Progenitor cell of endocrine pancreas (in vitro differentiated cells): ENCODE data around the gene PDE6C. TPM values are rescaled to one million over a fixed set of nuclear protein-coding genes. Genes with fewer than 3 reads are reported as not detected.
"Not testable (repeated sequence)": the region's sequence is repeated elsewhere in the genome, so short reads cannot be mapped to it uniquely, and the experiment has no call there.

Source experiments
- DNase-seq: peaks from one replicate; pipeline ENCODE4 v3.0.0; 2021; ENCODE audit warnings: low spot score; ENCODE audit not compliant: unreplicated experiment
- H3K27ac Mint-ChIP-seq: 2 replicates; pipeline ENCODE4 v1.8.0; 2021; ENCODE audit warnings: mild to moderate bottlenecking, moderate library complexity, mixed read lengths
- H3K27me3 Mint-ChIP-seq: 2 replicates; pipeline ENCODE4 v1.8.0; 2021; ENCODE audit warnings: mixed read lengths
- H3K36me3 Mint-ChIP-seq: 2 replicates; pipeline ENCODE4 v1.8.0; 2022; ENCODE audit warnings: mixed read lengths; ENCODE audit not compliant: insufficient read depth
- H3K4me1 Mint-ChIP-seq: 2 replicates; pipeline ENCODE4 v1.8.0; 2021; ENCODE audit warnings: low read depth, mixed read lengths
- H3K4me3 Mint-ChIP-seq: 2 replicates; pipeline ENCODE4 v1.8.0; 2021; ENCODE audit warnings: low read depth, mild to moderate bottlenecking, moderate library complexity, mixed read lengths
- H3K9me3 Mint-ChIP-seq: 2 replicates; pipeline ENCODE4 v1.8.0; 2021; ENCODE audit warnings: low read depth, mixed read lengths
- CTCF ChIP-seq: fragments of 200-600 bp; sonication (generic); IDR thresholded peaks from one replicate; pipeline ENCODE4 v1.5.0; 2021; ENCODE audit warnings: antibody characterized with exemption, mild to moderate bottlenecking; ENCODE audit not compliant: unreplicated experiment
- total RNA-seq: library from RNA; stranded (reverse); gene quantifications from 2 replicates; pipeline ENCODE4 v1.2.1, GENCODE V29; 2021

The PDE6C gene
- total RNA-seq, 1 donor from 2014 or later, result not detected

GRCh38 chr10:93678805-93679587 lies 66.7 kb downstream of the PDE6C start:
- Mint-ChIP-seq H3K27me3 (no peaks in the 10 kb centered on the region), H3K4me3 (no peak overlapping the region), H3K36me3 (peaks cover 5% of the 10 kb centered on the region), H3K9me3 (no peaks in the 10 kb centered on the region), H3K4me1 (no peaks in the 10 kb centered on the region), H3K27ac (no peak overlapping the region)
- no peak for TF ChIP-seq CTCF
- no peak for DNase-seq

DNA sequence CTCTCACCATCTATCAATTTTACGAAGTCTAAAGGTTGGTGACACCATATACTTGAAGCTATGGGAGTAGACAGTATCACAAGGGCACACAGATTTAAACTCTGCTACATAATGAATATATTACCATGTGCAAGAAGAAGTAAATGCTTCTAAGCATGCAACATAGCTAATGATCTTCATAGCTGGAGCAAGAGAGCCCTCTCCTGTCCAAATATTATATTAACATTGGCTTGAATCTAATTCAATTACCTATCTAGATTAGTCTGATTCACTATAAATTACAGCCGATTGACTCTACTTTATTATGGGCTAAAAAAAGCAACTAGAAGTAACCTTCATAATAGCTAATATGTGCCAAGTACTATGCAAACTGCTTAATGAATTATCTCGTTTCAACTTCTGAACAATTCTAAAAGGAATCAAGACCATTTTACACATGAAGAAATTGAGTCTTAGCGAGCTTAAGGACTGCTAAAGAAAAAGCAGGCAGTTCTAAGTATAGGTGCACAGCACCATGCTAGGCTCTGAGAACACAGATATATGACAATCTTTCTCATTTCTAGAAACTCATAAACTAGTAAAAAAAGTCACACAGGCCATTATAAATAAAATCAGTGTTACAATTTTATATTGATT lies 68.2 kb downstream of the PDE6C start:
- DNase-seq, result no peak
- no peaks in the 10 kb centered on the region for H3K27me3 Mint-ChIP-seq
- H3K4me3 Mint-ChIP-seq, result no peak overlapping the region
- peak; percentile 61 for TF ChIP-seq CTCF
- H3K4me1 Mint-ChIP-seq, result no peaks in the 10 kb centered on the region
- H3K36me3 Mint-ChIP-seq, result peaks cover 5% of the 10 kb centered on the region
- no peak overlapping the region for H3K27ac Mint-ChIP-seq
- no peaks in the 10 kb centered on the region for H3K9me3 Mint-ChIP-seq

GRCh38 chr10:93687737-93688136 lies 75.4 kb downstream of the PDE6C start:
- Mint-ChIP-seq H3K27me3 (no peaks in the 10 kb centered on the region), H3K27ac (no peak overlapping the region), H3K4me1 (no peaks in the 10 kb centered on the region), H3K9me3 (no peaks in the 10 kb centered on the region), H3K36me3 (peaks cover 4% of the 10 kb centered on the region), H3K4me3 (no peak overlapping the region)
- TF ChIP-seq CTCF, result no peak
- no peak for DNase-seq

DNA sequence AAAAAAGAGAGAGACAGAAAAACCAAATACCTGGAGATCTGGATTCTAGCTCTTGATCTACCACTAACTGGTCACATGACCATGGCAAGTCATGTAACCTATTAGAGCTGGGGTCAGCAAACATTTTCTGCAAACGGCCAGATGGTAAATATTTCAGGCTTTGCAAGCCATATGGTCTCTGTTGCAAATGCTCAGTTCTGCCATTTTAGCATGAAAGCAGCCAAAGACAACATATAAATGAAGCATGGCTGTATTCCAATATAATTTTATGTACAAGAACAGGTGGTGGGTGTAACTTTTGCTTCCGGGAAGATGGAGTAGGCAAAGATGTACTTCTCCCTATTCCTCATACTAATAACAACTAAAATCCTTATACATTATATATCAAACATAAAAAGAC lies 83.4 kb downstream of the PDE6C start:
- Mint-ChIP-seq H3K27me3 (no peaks in the 10 kb centered on the region), H3K36me3 (peaks cover 15% of the 10 kb centered on the region), H3K4me1 (no peaks in the 10 kb centered on the region), H3K9me3 (no peaks in the 10 kb centered on the region), H3K4me3 (no peak overlapping the region), H3K27ac (no peak overlapping the region)
- TF ChIP-seq CTCF, result no peak
- DNase-seq, result no peak

GRCh38 chr10:93696582-93696981 lies 84.2 kb downstream of the PDE6C start:
- not testable (repeated sequence) for H3K4me3 Mint-ChIP-seq, H3K4me1 Mint-ChIP-seq, DNase-seq, H3K9me3 Mint-ChIP-seq, H3K27me3 Mint-ChIP-seq
- peaks cover 15% of the 10 kb centered on the region for H3K36me3 Mint-ChIP-seq
- H3K27ac Mint-ChIP-seq, result peak overlapping the region; percentile 20

DNA sequence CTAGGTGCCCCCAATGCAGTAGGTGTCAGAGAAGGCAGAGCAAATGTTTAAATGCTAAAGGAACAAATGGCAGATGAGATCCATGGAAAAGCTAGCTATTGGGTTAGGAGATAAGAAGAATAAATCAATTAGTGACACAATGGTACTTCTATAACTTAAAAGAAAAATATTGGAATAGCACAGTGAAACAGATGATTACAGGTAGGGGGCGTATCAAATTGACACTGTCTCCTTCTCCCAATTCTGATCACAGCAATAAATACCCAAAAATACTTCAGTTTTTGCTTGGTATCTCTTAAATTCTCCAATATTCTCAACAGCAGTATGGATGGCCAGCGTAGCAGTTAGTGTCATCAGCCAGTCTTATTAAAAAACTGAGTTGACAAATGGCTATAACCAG lies 84.9 kb downstream of the PDE6C start:
- H3K36me3 Mint-ChIP-seq, result peaks cover 15% of the 10 kb centered on the region
- TF ChIP-seq CTCF, result no peak
- H3K27me3 Mint-ChIP-seq, result no peaks in the 10 kb centered on the region
- no peak overlapping the region for H3K27ac Mint-ChIP-seq
- H3K4me1 Mint-ChIP-seq, result no peaks in the 10 kb centered on the region
- DNase-seq, result no peak
- H3K9me3 Mint-ChIP-seq, result no peaks in the 10 kb centered on the region
- no peak overlapping the region for H3K4me3 Mint-ChIP-seq
